GM19452 (cell line): ENCODE results near the gene DYRK1A.
"Not testable (repeated sequence)": the region's sequence is repeated elsewhere in the genome, so short reads cannot be mapped to it uniquely, and the experiment has no call there.

Source experiments
- ATAC-seq: cut with Tn5 transposase; IDR thresholded peaks from one replicate; pipeline ENCODE4 v1.9.1; 2021; ENCODE audit not compliant: unreplicated experiment

Gene DYRK1A

DNA sequence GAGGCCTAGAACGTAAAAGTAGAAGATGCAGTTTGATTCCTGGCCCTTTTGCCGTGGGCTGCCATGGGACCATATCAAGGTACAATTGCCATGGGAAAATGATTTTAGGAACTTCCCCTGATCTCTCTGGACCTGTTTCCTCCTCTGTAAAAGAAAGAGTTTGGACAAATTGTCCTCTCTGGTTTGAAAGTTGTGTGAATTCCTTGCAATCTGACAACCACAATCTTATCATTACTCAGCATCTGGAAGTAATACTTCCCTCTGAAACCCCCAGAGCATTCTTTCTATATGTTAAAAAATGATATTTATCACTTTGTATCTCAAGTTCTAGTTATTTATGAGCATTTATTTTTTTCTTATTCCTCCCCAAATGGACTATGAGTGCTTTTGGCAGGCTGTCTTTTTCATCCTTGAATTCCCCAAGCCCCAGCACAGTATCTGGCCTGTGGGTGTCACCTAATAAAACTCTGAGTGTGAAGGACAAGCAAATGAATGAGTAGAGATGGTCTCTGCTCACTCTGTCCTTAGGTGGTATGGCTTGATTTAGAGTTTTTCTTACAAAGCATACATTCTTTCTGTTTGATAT, 181.1 kb downstream of the DYRK1A start:
- no peak for ATAC-seq

DNA sequence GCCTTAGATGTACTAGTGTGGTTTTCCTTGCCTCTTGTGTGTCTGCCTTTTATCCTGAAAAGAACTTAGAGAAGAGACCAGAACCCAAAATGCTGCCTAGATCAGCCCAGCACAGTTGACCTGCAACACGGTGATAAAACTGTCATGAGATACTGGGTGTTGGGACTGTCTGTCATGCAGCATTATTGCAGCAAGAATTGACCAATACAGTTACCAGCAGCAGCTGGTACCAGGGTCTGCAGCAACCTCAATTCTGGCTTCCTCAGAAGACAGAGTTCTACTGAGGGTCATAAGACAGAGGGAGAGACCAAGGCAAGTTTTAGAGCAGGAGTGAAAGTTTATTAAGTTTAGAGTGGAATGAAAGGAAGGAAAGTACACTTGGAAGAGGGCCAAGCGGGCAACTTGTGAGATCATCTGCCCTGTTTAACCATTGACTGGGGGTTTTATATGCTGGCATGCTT, 182.0 kb downstream of the DYRK1A start:
- ATAC-seq: no peak

DNA sequence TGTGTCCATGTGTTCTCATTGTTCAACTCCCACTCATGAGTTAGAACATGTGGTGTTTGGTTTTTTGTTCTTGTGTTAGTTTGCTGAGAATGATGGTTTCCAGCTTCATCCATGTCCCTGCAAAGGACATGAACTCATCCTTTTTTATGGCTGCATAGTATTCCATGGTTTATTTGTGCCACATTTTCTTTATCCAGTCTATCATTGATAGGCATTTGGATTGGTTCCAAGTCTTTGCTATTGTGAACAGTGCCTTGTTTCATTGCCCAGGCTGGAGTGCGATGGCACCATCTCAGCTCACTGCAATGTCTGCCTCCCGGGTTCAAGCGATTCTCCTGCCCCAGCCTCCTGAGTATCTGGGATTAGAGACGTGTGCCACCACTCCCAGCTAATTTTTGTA, 183.2 kb downstream of the DYRK1A start:
- not testable (repeated sequence) for ATAC-seq

DNA sequence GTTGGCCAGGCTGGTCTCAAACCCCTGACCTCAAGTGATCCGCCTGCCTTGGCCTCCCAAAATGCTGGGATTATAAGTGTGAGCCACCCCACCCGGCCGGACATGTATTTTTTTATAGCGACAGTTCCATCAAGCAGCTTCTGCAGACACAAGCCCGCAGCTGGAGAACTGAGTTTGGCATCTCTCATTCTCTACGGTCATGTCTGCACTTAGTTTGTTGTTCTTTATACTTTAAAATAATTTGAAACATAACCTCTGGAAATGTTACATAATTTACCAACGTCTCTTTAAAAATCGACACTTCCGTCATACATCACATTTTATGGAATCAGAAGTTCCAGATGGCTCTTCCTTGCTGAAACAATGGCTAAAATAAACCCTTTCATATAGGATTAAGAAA, 183.6 kb downstream of the DYRK1A start:
- ATAC-seq: no peak

DNA sequence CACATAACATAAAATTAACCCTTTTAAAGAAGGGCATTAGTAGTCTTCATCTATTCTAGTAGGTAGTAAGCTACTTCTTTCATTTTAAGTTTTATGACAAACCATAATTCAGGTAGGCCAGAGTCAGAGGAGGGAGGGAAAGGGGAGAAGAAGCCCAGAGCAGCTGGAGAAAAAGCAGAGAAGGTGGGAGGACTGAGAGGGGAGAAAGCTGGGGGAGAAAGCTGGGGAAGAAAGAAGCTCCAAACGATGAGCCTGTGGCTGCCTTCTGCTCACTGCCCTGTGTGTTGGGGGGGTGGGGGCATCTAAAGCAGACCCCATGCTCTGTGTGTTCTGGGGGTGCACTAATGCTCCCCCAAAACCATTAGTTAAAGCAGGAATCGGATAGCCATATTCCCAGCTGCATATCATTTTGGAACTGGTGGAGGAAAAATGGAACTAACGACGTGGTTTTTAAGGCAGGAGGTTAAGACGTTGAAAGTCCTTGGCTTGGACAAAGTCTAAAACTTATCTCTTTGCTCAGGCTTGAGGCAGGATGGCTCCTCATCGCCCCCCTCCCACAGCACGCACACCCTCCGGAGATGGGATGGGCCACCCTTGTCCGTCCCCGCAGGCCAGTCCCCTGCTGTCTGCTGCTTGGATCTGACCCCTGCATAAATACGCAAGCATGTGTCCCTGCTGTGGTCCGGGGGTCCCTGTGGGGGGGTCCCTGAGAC, 184.2 kb downstream of the DYRK1A start:
- ATAC-seq: no peak

DNA sequence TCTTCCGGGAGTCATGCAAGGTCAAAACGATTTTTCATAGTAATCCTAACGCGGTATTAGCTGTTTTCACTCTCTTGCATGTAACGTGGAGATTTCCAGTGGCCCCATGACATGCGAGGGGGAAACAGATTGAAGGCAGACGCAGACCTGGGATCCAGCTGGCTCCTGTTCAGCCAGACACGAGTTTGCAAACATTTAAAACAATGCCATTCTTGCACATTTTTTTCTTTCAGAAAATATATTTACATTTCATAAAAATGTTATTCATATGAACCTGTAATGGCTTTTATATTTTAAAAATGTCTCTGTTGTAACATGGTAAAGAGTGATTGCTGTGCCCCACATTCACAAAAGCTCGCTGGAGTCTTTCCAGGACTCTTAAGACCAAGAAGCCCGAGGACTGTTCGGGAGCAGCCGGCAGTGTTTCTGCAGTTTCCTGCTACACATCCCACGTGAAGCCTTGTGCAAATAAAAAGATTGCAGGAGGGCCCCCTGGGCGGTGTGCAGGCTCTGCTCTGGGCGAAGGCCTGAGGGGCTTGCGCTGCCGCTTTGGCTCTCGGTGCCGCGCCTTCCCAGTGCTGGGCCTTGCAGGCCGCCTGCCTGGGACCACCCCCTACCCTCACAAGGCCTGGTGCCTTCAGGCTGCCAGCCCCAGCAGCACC, 184.9 kb downstream of the DYRK1A start:
- no peak for ATAC-seq

DNA sequence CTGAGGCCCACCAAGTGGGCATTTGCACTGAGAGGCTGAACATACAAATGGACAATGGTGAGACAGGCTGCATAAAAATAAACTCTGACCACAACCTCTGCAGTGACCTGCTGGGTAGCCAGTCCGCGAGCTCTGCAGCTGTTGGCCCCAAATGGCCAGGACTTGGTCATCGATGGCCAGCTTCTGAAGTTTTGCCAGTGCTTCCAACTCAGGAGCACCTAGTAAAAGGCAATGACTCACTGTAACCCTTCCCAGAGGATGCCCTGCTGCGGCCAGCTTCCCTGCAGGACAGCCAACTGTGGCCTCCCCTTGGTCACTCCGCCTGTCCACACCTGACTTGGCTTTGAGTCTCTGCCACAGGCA, 185.4 kb downstream of the DYRK1A start:
- no peak for ATAC-seq

DNA sequence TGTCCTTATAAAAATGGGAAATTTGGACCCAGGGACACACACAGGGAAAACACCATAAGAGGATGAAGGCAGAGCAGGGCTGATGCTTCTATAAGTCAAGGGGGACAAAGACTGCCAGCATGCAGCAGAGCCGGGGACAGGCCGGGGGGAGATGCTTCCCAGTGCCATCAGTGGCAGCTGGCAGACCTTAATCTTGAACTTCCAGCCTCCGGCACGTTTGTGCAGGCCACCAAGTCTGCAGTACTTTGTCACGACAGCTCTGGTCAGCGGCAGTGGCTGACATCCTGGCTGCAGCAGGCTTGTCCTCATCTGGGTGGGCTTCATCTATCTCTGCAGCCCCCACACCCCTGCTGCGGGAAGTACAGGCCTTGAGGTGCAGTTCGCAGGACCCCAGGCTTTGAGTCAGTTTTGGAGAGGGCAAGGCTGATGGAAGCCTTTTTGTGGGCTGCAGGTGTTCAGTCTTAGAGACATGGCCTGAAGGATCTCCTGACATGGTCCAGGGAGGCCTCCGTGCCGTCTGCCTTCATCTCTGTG, 186.0 kb downstream of the DYRK1A start:
- no peak for ATAC-seq

DNA sequence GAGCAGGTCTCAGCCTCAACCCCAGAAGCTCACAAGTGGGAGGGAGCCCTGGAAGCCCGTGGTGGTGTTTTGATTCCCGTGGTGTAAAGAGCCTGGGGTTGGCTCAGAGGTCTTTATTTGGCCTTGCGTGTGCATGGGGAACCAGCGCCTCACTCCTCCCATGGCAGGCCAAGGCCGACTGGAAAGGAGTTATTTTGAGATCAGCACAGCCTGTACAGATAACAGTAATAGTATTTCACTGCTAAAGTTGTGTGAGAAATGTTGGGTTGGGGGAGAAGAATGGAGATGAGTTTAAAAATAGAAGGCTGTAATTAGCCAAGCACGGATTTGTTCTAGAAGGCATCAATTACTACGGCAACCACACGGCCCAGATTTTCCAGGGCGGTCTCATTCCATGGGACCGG, 186.5 kb downstream of the DYRK1A start:
- ATAC-seq: no peak

DNA sequence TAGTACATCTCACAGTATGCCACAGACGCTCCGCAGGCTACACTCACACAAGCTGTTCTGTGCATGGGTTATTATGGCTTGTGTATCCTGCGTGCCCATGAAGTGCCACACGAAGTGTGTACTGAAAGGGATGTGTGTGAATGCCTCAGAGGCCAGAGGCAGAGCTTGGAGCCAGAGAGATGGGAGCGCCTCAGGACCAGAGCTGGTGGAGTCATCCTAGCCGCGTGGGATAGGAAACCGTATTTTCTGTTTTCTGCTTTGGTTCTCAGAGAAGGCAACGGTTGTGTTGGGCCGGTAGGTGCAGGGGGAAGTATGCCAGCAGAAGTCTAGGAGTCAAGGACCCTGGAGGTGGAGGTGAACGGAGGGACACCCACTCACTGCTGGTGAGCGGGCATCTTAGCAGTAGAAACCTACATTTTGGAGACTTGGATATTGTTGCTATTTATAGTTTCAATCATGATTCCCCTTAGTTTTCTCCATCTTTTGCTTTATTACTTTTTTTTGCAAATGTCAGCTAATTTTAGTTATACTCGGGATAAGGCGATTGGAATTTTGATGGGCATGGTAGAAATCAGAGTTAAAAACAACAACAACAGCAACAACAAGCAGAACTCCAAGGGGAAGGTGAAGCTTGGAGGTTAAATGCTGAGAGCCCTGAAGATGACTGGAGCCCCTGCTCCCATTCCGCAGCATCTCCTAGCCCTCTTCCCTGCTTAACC, 188.2 kb downstream of the DYRK1A start:
- no peak for ATAC-seq

DNA sequence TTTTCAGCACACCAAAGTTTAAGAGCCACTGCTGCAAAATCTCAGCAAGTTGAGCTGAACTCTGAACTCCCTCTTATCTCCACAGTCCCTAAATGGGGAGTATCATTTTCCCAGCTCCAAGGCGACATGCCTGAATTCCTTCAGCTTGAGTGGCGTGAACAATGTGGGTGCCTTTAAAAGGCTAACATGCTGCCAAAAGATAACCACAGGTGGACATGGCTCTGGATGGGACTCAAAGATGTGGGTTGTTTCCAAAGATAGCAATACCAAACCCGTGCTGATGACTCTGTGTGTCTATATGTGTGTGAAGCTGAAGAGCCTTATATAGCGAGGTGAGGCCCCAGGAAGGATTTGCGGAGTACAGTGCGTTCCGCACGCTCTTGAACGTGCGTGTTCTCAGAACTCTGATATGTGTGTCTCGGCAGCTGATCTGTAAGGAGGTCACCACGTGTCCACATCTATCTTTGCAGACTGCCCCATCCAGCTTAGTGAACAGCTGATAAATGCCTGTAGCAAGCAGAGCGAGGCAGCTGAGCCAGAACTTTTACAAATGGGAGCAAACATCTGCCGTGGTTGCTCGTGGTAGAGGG, 189.2 kb downstream of the DYRK1A start:
- ATAC-seq: no peak

DNA sequence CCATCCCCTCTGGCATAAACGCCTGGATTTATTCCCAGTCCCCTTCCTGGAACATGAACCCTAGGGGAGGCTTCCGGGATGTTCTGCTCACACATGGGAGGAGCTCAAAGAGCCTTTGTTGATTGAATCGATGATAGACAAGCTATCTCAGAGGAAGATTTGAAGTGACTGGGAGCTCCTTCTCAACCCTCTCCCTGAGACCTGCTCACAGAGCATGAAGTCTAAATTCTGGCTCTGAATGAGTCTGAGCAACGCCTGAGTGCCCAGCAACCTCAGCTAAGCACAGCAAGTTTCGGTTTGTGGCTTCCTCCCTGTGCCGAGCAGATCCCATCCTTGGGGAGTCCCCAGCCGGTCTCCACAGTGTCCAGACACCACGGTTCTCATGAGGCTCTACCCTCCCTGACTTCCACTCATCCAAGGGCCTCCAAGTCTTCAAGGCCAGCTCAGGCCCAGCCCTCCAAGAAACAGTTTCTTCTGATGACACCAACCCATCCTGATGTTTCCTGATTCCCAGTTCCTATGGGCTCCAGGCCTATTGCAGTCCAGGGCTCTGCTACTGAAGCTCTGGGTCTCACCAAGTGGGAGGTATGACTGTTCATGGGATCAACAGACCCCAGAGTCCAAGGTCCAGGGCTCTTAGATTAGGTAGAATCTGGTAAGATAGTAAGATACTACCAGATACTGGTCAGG, 190.8 kb downstream of the DYRK1A start:
- peak; percentile 96 for ATAC-seq

DNA sequence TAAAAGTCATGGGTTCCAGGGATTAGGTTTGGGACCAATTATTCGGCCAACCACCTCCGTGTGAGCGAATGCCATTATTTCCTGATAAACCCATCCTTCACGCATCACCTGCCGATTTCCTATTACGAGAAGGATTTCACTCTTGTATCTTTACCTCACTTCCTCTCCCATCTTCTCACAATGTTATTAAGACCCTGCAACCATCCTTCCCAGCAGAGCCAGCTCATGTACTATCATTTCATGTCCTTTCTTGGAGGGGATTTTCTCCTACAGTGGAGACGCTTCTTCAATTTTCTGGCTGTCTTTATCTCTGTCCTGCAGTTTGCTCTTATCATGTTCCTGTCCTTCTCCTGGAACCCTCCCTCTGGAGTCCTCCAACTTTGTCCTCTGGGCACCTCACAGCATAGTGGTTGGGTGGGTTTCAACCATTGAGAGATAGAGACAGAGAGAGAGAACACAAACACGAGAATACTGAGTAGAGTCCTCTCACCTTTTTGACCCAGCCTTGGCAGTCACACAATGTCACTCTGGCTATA, 192.2 kb downstream of the DYRK1A start:
- ATAC-seq: no peak

DNA sequence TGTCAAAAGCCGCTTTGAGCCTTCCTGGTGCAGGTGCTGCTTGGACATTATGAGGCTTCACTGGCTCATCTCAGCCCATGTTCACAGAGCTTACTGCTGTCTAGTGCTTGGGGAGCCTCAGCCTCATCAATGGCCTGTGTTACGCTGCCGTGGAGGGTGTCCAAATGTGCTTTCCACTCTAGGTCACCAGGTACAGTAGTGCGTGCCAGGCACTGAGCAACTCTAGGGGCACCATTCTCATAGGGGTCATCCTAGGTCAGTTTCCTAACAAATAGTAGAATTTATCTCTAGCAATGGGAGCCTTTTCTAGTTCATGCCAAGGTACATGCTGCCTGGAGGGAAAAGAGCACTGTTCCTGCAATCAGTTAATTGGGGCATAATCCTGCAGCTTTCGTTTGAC, 193.8 kb downstream of the DYRK1A start:
- ATAC-seq: no peak

DNA sequence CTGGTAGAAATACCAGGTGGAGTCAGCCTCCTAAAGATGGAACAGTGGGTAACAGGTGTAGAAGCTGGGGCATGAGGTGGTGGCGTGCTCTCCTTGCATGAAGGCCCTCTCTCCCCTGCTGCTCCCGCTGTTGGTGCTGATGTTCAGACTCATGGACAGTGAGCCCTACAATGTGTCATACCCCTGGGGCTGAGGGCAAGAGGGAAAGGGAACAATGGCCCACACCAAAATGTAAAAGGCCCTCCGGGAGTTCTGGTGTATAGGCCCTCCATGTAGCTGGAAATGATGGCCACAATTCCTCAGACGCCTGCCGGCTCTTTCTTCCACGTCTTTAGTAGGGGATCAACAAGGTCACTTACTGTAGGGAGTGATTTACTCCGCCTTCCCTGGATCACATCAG, 194.9 kb downstream of the DYRK1A start:
- no peak for ATAC-seq

DNA sequence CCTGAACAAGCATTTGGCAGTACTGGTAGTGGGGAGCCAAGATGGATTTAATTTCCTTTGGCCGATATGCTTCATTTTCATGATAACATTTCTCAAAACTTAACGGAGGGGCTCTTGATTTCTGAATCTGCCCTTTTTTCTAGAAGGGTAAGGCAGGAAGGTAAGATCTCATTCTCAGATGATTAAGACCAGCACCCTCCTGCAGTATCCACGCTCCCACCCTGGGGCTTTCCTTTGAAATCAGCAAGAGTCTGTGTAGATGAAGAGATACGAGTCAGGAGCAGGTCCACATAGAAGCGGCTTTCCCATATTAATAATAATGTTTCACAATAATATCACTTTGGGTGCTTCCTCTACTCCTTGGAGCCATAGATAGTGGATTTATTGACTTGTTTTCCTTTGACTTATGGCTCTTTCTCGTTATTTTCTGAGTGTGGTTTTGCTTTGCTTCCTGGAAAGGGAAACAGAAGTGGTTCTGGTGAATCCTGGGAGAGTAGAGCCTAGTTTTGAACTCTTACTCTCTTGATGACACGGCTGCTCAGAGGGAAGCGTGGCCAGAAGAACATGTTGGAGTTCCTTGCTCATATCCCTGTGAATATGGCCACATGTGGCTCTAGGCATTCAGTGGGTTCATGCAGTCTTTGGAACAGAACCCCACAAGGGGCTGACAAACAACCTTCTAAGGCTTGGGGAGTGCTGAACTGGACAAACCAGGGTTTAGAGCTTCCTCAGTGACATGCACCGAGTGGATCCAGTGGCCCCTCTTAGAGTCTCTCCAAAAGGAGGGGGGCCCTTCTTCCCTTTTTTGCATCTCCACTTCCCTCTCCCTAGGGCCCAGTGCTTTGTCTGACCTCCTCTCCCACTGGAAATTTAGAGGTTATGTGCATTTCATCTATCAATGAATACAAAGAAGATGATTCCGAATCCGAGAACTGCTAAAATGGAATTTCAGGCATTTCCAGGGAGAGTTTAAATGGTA, 195.7 kb downstream of the DYRK1A start:
- ATAC-seq: no peak

DNA sequence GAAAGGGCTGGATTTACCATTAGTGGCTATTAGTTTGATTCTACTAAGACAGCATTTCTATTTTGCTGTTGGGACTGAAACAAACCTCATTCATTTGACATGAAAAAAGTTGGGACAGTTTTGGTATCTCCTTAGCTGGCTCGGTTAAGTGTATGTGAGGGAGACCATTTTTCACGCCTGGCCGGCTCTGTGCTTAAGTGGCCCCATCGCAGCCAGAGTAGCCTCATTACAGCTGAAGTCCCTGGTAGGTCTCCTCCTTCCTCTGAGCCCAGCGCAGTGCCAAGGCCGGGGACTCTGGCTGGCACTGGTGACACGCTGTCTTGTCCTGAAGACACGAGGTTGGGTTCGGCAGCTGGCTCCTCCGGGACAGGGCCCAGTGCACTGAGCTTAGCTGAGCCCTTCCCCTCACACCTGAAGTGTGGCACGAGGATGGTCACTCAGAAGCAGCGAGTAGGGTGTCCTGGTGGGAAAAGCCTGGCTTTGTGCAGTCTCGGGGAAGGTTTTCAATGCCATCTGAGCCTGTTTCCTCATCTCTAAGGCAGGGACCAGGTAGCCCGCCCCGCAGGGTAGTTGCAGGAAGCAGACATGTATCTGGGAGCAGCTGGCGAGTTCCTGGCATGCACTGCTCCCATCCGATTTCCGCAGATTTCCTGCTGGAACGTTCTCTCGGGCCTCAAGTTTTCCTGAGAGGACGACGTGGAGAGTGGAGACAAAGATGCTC, 196.5 kb downstream of the DYRK1A start:
- peak; percentile 19 for ATAC-seq

DNA sequence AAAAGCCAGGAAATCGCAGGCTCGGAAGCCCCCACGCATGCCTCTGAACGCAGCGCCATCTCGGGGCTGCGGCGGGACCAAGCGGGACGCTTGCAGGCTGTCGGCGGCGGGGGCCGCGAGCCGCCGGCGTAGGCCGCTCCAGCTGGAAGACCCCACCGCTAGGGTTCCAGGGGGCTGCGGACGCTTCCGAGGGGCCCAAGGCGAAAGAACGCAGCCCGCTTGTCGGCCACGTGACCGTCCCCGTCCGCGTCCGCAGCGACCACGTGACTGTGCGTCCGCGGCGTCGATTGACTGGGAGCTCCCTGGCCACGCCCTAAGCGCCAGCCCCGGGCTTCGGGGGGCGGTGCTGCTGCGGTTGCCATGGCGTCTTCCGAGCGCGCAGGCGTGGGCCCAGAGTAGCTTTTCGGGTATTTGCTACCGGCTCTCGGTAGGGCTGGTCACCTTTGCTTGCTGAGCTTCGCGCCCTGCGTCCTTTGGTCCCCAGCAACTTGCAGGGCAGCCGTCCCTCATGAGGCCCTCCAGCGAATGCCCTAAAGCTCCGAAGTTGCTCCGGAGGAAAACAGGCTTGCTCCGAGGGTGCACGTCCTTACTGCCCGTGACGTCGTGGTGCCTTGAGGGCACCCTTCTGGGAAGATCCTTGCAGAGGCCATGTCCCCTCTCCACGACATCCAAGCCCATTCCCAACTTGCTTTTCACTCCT, 197.2 kb downstream of the DYRK1A start:
- ATAC-seq: peak; percentile 86
